Breast epithelium (tissue), 3 donors: ENCODE results near the gene TLNRD1.

Source experiments
- POLR2AphosphoS5 ChIP-seq, 3 donors: sonication (generic); formaldehyde crosslinking; IDR thresholded peaks; one replicate each; pipeline ENCODE4 v1.6.1; 2017; ENCODE audit warnings: antibody characterized with exemption in 3 of 3
- TF ChIP-seq, protein P1 (sequence below), 3 donors: fragments of 450-650 bp; IDR thresholded peaks; one replicate each; pipeline ENCODE4 v1.5.1; 2016 to 2017; ENCODE audit warnings: antibody characterized with exemption in 3 of 3, mild to moderate bottlenecking in 3 of 3, moderate library complexity in 3 of 3

DNA sequence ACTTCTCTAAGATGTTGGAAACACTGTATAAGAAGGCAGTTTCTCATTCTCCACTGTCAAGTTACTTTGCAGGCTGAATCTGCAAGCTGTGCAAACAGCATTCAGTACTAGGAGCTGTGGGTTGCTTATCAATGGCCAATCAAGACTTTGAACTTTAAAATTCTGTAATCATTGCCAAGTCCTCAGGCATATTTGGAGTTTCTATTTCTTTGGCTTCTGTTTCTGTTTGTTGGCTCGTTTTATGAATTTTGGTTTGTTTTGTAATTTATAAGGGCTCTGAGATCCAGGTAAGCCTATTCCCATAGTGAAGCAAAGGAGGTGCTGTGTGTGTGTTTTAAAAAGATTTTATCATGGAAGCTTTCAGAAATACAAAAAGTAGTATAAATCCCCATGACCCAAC is 32.1 kb downstream of the TLNRD1 start:
- TF ChIP-seq, protein P1, sequence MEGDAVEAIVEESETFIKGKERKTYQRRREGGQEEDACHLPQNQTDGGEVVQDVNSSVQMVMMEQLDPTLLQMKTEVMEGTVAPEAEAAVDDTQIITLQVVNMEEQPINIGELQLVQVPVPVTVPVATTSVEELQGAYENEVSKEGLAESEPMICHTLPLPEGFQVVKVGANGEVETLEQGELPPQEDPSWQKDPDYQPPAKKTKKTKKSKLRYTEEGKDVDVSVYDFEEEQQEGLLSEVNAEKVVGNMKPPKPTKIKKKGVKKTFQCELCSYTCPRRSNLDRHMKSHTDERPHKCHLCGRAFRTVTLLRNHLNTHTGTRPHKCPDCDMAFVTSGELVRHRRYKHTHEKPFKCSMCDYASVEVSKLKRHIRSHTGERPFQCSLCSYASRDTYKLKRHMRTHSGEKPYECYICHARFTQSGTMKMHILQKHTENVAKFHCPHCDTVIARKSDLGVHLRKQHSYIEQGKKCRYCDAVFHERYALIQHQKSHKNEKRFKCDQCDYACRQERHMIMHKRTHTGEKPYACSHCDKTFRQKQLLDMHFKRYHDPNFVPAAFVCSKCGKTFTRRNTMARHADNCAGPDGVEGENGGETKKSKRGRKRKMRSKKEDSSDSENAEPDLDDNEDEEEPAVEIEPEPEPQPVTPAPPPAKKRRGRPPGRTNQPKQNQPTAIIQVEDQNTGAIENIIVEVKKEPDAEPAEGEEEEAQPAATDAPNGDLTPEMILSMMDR (IDR thresholded peaks at IDR 0.05): no peak
- no peak for TF ChIP-seq POLR2AphosphoS5 (IDR thresholded peaks at IDR 0.05)
